Hematopoietic multipotent progenitor cell treated with erythropoietin and hydrocortisone succinate and interleukin-3 and kit ligand, for 17 days (in vitro differentiated cells): ENCODE measurements around the gene ZNF554.

Source experiments
- DNase-seq: peaks from one replicate; pipeline ENCODE4 v3.0.0-alpha.2; 2015; ENCODE audit warnings: low spot score

ZNF554 gene

GRCh38 chr19:2819540-2820111, at the start of gene ZNF554:
ZNF554 (plus strand) TSS chr19:2819868; CDS start chr19:2820072, 204 bp downstream.
- DNase-seq = peak; percentile 95

GRCh38 chr19:2770055-2771013, 49.3 kb upstream of the ZNF554 start:
- no peak for DNase-seq

GRCh38 chr19:2771786-2772674, 47.6 kb upstream of the ZNF554 start:
- no peak for DNase-seq

GRCh38 chr19:2774083-2774679, 45.5 kb upstream of the ZNF554 start:
- no peak for DNase-seq

- no peak for DNase-seq
These were observed 44.6 kb upstream of the ZNF554 start for GRCh38 chr19:2774953-2775555.

- DNase-seq = peak; percentile 72
These were observed 43.9 kb upstream of the ZNF554 start for GRCh38 chr19:2775556-2776430.

- DNase-seq = no peak
These were observed 41.5 kb upstream of the ZNF554 start for GRCh38 chr19:2777952-2778683.

- DNase-seq = no peak
These were observed 40.4 kb upstream of the ZNF554 start for GRCh38 chr19:2779121-2779740.

- DNase-seq = no peak
These were observed 39.4 kb upstream of the ZNF554 start for GRCh38 chr19:2780284-2780683.

GRCh38 chr19:2782329-2782935, 37.2 kb upstream of the ZNF554 start:
- no peak for DNase-seq

- DNase-seq = peak; percentile 98
These were observed 36.5 kb upstream of the ZNF554 start, which contains the start of gene SGTA for GRCh38 chr19:2782936-2783780. SGTA (minus strand) TSS chr19:2783273; CDS start chr19:2769068, 14,205 bp downstream.

GRCh38 chr19:2783781-2784145, 35.9 kb upstream of the ZNF554 start:
- DNase-seq = no peak

GRCh38 chr19:2785244-2785997, 34.2 kb upstream of the ZNF554 start, which contains the start of gene THOP1:
THOP1 (plus strand) TSS chr19:2785503; CDS start chr19:2785663, 160 bp downstream.
- DNase-seq = peak; percentile 99

- no peak for DNase-seq
These were observed 32.6 kb upstream of the ZNF554 start for GRCh38 chr19:2787115-2787514.

GRCh38 chr19:2788237-2788636, 31.4 kb upstream of the ZNF554 start:
- no peak for DNase-seq

- DNase-seq = no peak
These were observed 29.5 kb upstream of the ZNF554 start for GRCh38 chr19:2790194-2790556.
